Measurements from ENCODE around the gene SLC1A5. TPM values are rescaled to one million over a fixed set of nuclear protein-coding genes. Genes with fewer than 3 reads are reported as not detected.

The SLC1A5 gene
- 20.7 TPM for polyA plus RNA-seq (2013)

DNA sequence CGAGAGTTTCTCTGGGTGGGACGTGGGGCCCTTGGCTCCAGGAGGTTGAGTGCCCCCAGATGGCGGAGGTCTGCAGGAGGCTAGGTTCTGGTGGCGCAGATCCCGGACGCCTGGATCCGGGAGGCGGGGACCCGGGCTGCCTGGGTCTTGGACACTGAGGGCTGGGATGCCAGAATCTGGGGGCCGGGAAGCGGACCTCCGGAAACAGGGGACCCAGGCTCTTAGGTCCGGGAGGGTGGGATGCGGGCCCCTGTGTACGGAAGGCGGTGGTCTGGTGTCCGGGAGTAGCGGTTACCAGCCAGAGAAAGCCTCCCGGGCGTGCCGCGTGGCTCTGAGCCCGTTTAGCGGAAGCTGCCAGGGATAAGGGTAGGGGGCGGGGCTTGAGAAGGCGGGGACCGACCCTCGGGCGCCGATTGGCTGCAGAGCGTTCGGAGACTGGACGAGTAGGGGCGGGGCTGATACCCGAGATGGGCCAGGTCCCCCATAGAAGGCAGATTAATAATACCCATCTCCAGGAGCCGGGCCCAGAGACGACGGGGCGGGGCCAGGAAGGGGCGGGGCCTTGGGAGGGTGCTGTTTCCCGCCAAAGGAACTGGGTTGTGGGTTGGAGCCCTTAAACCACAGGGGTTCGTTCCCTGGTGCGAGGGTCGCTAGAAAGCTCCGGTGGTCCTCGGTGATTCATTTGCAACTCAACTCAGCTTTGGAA lies at the start of gene SLC1A5:
SLC1A5 (minus strand) TSS at position 333 of the 706 bp plus-strand sequence. CDS start 629 bp downstream, outside the sequence.
- 0% methylated on average over 42 of the region's 46 CpGs for WGBS (ENCODE audit: insufficient coverage)
- DNase-seq: peak; percentile 94 to 97 (median 95)
- Histone ChIP-seq H3K27ac (ENCODE audit: insufficient read depth in 1 of 2, low read depth in 1 of 2, low read length in 2 of 2, poor library complexity in 1 of 2, severe bottlenecking in 2 of 2) (peak within 1 kb of the TSS in 1 of 2 experiments; percentile 84), H3K4me3 (ENCODE audit: control insufficient read depth in 1 of 7, extremely low read depth in 1 of 7, insufficient read depth in 4 of 7, low read depth in 2 of 7, low read length in 6 of 7) (peak within 1 kb of the TSS; percentile 53 to 98 (median 76)), H3K36me3 (ENCODE audit: control insufficient read depth in 4 of 4, insufficient read depth in 4 of 4, low read length in 3 of 4) (peaks cover 0 to 14% (median 2%) of the 10 kb centered on the region in 4 experiments), H3K9me3 (ENCODE audit: control extremely low read depth in 1 of 5, control insufficient read depth in 4 of 5, insufficient read depth in 2 of 5, low read depth in 1 of 5, low read length in 4 of 5) (no peaks in the 10 kb centered on the region), H3K4me1 (ENCODE audit: control extremely low read depth in 1 of 4, control insufficient read depth in 4 of 4, insufficient read depth in 4 of 4, low read length in 3 of 4) (peaks cover 10 to 64% (median 58%) of the 10 kb centered on the region in 4 experiments), H3K27me3 (replicated peaks in 2 of 5; ENCODE audit: control insufficient read depth in 4 of 5, insufficient read depth in 5 of 5, low read length in 4 of 5) (no peaks in the 10 kb centered on the region)
- ChIA-PET POLR2A (interaction anchor here (0.6 to 1.9 kb wide), 10 partner anchors 10 to 127 kb away, joined by 3 to 7 read pairs (median 4); partner anchors contain the start of gene DACT3), CTCF (interaction anchor here (1.2 to 1.6 kb wide), 4 partner anchors 11 to 68 kb away, joined by 3 to 4 read pairs (median 4); no protein-coding TSS in a partner anchor)

DNA sequence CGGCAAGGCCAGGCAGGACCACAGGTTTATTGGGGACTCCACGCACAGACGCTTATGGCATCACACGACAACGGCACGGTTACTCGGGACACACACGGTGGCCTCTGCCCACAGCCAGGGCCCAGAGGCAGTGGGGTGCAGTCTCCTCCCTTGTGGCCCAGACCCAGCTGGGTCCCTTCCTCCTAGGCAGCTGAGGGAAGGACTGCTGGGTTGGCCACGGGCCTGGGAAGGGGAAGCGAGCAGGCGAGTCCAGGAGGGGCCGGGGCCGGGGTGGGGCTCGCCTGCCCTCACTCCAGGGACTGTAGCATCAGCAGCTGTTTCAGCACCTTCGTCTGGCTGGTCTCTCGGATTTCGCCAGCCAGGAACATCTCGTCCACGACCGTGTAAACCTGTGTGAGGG lies 49.8 kb upstream of the SLC1A5 start:
- POLR2A ChIA-PET: no interaction called here
- Histone ChIP-seq H3K4me1 (ENCODE audit: control extremely low read depth in 1 of 4, control insufficient read depth in 4 of 4, insufficient read depth in 4 of 4, low read length in 3 of 4) (no peaks in the 10 kb centered on the region), H3K4me3 (ENCODE audit: control insufficient read depth in 1 of 7, extremely low read depth in 1 of 7, insufficient read depth in 4 of 7, low read depth in 2 of 7, low read length in 6 of 7) (no peak overlapping the region), H3K27me3 (replicated peaks in 2 of 5; ENCODE audit: control insufficient read depth in 4 of 5, insufficient read depth in 5 of 5, low read length in 4 of 5) (no peaks in the 10 kb centered on the region), H3K27ac (ENCODE audit: insufficient read depth in 1 of 2, low read depth in 1 of 2, low read length in 2 of 2, poor library complexity in 1 of 2, severe bottlenecking in 2 of 2) (no peak overlapping the region), H3K36me3 (ENCODE audit: control insufficient read depth in 4 of 4, insufficient read depth in 4 of 4, low read length in 3 of 4) (peaks cover 5 to 39% (median 26%) of the 10 kb centered on the region in 4 experiments), H3K9me3 (ENCODE audit: control extremely low read depth in 1 of 5, control insufficient read depth in 4 of 5, insufficient read depth in 2 of 5, low read depth in 1 of 5, low read length in 4 of 5) (no peaks in the 10 kb centered on the region)
- 95% methylated on average over 20 of the region's 20 CpGs for WGBS (ENCODE audit: insufficient coverage)
- no peak for DNase-seq
- CTCF ChIA-PET: interaction anchor here (1.1 to 12.2 kb wide), 2 partner anchors 15 to 85 kb away, joined by 3 to 189 read pairs; no protein-coding TSS in a partner anchor

DNA sequence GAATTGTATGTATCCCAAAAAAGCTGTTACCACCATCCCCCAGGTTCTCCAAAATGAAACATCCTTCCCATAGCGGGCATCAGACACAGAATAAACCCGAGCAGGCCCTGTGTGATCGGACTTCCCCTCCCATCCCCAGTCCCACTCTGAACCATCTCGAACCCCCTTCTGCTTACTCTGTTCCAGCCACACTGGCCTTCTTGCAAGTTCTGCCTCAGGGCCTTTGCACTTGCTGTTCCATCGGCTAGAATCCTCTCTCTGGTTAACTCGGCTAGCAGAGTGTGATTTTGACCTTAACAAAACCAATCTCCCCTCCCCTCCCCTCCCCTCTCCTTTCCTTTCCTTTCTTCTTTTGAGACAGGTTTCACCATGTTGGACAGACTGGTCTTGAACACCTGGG lies 46.6 kb upstream of the SLC1A5 start:
- H3K36me3 ChIP-seq (ENCODE audit: control insufficient read depth in 4 of 4, insufficient read depth in 4 of 4, low read length in 3 of 4): peaks cover 5 to 18% (median 14%) of the 10 kb centered on the region in 4 experiments
- no peak for DNase-seq
- ChIA-PET POLR2A (no interaction called here), CTCF (interaction anchor here (1.1 to 12.2 kb wide), 3 partner anchors 9 to 82 kb away, joined by 3 to 189 read pairs (median 4); no protein-coding TSS in a partner anchor)
- no peak overlapping the region for H3K4me3 ChIP-seq (ENCODE audit: control insufficient read depth in 1 of 7, extremely low read depth in 1 of 7, insufficient read depth in 4 of 7, low read depth in 2 of 7, low read length in 6 of 7)
- H3K4me1 ChIP-seq (ENCODE audit: control extremely low read depth in 1 of 4, control insufficient read depth in 4 of 4, insufficient read depth in 4 of 4, low read length in 3 of 4): peaks cover 0 to 5% (median 1%) of the 10 kb centered on the region in 4 experiments
- no peaks in the 10 kb centered on the region for H3K9me3 ChIP-seq (ENCODE audit: control extremely low read depth in 1 of 5, control insufficient read depth in 4 of 5, insufficient read depth in 2 of 5, low read depth in 1 of 5, low read length in 4 of 5)
- H3K27me3 ChIP-seq (replicated peaks in 2 of 5; ENCODE audit: control insufficient read depth in 4 of 5, insufficient read depth in 5 of 5, low read length in 4 of 5): no peaks in the 10 kb centered on the region
- 96% methylated on average over 5 of the region's 6 CpGs for WGBS (ENCODE audit: insufficient coverage)
- no peak overlapping the region for H3K27ac ChIP-seq (ENCODE audit: insufficient read depth in 1 of 2, low read depth in 1 of 2, low read length in 2 of 2, poor library complexity in 1 of 2, severe bottlenecking in 2 of 2)

DNA sequence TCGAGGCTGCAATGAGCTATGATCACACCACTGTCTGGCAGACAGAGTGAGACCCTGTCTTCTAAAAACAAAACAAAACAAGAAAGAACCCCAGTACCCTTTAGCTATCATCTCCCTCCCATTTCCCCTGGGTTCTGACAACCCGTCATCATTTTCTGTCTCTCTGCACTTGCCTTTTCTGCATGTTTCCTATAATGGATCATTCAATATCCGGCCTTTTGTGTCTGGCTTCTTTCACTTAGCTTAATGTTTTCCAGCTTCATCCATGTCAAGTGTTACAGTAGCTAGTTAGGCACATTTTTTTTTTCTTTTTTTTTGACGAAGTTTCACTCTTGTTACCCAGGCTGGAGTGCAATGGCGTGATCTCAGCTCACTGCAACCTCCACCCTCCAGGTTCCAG lies 45.7 kb upstream of the SLC1A5 start:
- no peak overlapping the region for H3K27ac ChIP-seq (ENCODE audit: insufficient read depth in 1 of 2, low read depth in 1 of 2, low read length in 2 of 2, poor library complexity in 1 of 2, severe bottlenecking in 2 of 2)
- no peak overlapping the region for H3K4me3 ChIP-seq (ENCODE audit: control insufficient read depth in 1 of 7, extremely low read depth in 1 of 7, insufficient read depth in 4 of 7, low read depth in 2 of 7, low read length in 6 of 7)
- peaks cover 3 to 10% (median 7%) of the 10 kb centered on the region in 4 experiments for H3K36me3 ChIP-seq (ENCODE audit: control insufficient read depth in 4 of 4, insufficient read depth in 4 of 4, low read length in 3 of 4)
- H3K4me1 ChIP-seq (ENCODE audit: control extremely low read depth in 1 of 4, control insufficient read depth in 4 of 4, insufficient read depth in 4 of 4, low read length in 3 of 4): peaks cover 0 to 11% (median 6%) of the 10 kb centered on the region in 4 experiments
- no peaks in the 10 kb centered on the region for H3K27me3 ChIP-seq (replicated peaks in 2 of 5; ENCODE audit: control insufficient read depth in 4 of 5, insufficient read depth in 5 of 5, low read length in 4 of 5)
- POLR2A ChIA-PET: no interaction called here
- CTCF ChIA-PET: interaction anchor here (1.0 to 12.2 kb wide), 6 partner anchors 9 to 81 kb away, joined by 3 to 189 read pairs (median 4); no protein-coding TSS in a partner anchor
- WGBS (ENCODE audit: insufficient coverage): 88% methylated on average over 4 of the region's 5 CpGs
- no peaks in the 10 kb centered on the region for H3K9me3 ChIP-seq (ENCODE audit: control extremely low read depth in 1 of 5, control insufficient read depth in 4 of 5, insufficient read depth in 2 of 5, low read depth in 1 of 5, low read length in 4 of 5)
- no peak for DNase-seq

DNA sequence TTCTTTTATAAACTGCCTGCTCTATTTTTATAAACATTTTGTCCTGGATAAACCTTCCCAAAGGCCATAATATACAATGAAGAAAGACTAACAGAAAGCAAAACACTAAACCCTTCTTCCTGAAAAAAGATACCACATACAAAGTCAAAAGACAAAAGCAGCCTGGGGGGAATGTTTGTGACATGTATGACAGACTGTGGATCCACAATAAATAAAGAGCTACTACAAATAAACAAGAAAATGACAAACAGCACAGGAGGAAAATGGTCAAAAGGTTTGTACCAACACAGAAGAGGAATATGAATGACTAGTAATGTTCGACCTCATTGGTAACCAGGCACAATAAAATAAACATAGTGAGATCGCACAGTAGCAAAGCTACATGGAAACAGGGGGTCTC lies 42.5 kb upstream of the SLC1A5 start:
- Histone ChIP-seq H3K27ac (ENCODE audit: insufficient read depth in 1 of 2, low read depth in 1 of 2, low read length in 2 of 2, poor library complexity in 1 of 2, severe bottlenecking in 2 of 2) (no peak overlapping the region), H3K36me3 (ENCODE audit: control insufficient read depth in 4 of 4, insufficient read depth in 4 of 4, low read length in 3 of 4) (no peaks in the 10 kb centered on the region), H3K4me1 (ENCODE audit: control extremely low read depth in 1 of 4, control insufficient read depth in 4 of 4, insufficient read depth in 4 of 4, low read length in 3 of 4) (peaks cover 0 to 12% (median 6%) of the 10 kb centered on the region in 4 experiments), H3K4me3 (ENCODE audit: control insufficient read depth in 1 of 7, extremely low read depth in 1 of 7, insufficient read depth in 4 of 7, low read depth in 2 of 7, low read length in 6 of 7) (no peak overlapping the region), H3K27me3 (replicated peaks in 2 of 5; ENCODE audit: control insufficient read depth in 4 of 5, insufficient read depth in 5 of 5, low read length in 4 of 5) (no peaks in the 10 kb centered on the region), H3K9me3 (ENCODE audit: control extremely low read depth in 1 of 5, control insufficient read depth in 4 of 5, insufficient read depth in 2 of 5, low read depth in 1 of 5, low read length in 4 of 5) (no peaks in the 10 kb centered on the region)
- CTCF ChIA-PET: interaction anchor here (1.2 to 1.9 kb wide), 7 partner anchors 8 to 73 kb away, joined by 3 to 12 read pairs (median 4); no protein-coding TSS in a partner anchor
- POLR2A ChIA-PET: no interaction called here
- no peak for DNase-seq
- 100% methylated on average over 1 of the region's 2 CpGs for WGBS (ENCODE audit: insufficient coverage)

DNA sequence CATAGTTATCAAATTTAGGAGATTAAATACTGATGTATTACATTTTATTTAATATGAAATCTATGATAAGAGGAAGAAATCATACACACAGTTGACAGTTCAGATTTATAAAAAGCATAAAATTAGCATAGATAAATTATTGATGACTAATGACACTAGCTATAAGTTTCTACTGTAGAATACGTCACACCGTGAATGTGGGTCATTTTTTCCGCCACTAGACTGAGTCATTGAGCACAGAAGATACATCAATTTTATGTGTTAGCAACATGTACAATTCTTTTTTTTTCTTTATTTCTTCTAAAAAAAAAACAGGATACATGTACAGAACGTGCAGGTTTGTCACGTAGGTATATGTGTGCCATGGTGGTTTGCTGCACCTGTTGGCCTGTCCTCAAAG lies 40.1 kb upstream of the SLC1A5 start:
- WGBS (ENCODE audit: insufficient coverage): 94% methylated on average over 3 of the region's 5 CpGs
- Histone ChIP-seq H3K4me3 (ENCODE audit: control insufficient read depth in 1 of 7, extremely low read depth in 1 of 7, insufficient read depth in 4 of 7, low read depth in 2 of 7, low read length in 6 of 7) (no peak overlapping the region), H3K27me3 (replicated peaks in 2 of 5; ENCODE audit: control insufficient read depth in 4 of 5, insufficient read depth in 5 of 5, low read length in 4 of 5) (no peaks in the 10 kb centered on the region), H3K27ac (ENCODE audit: insufficient read depth in 1 of 2, low read depth in 1 of 2, low read length in 2 of 2, poor library complexity in 1 of 2, severe bottlenecking in 2 of 2) (no peak overlapping the region), H3K36me3 (ENCODE audit: control insufficient read depth in 4 of 4, insufficient read depth in 4 of 4, low read length in 3 of 4) (no peaks in the 10 kb centered on the region), H3K9me3 (ENCODE audit: control extremely low read depth in 1 of 5, control insufficient read depth in 4 of 5, insufficient read depth in 2 of 5, low read depth in 1 of 5, low read length in 4 of 5) (no peaks in the 10 kb centered on the region), H3K4me1 (ENCODE audit: control extremely low read depth in 1 of 4, control insufficient read depth in 4 of 4, insufficient read depth in 4 of 4, low read length in 3 of 4) (peaks cover 0 to 20% (median 13%) of the 10 kb centered on the region in 4 experiments)
- POLR2A ChIA-PET: no interaction called here
- CTCF ChIA-PET: interaction anchor here (1.4 to 2.2 kb wide), 2 partner anchors 70 to 77 kb away, joined by 3 to 7 read pairs; no protein-coding TSS in a partner anchor
- peak in 2 of 3 donors; percentile 24 to 39 for DNase-seq

DNA sequence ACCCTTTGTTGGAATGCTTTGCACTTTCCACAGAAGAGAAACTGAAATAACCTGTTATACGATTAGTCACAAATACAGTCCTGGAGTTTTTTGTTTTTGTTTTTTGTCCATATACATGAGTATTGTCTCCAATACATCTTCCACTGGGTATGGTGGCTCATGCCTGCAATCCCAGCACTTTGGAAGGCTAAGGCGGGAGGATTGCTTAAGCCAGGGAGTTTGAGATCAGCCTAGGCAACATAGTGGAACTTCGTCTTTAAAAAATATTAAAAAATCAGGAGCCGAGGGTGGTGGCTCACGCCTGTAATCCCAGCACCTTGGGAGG lies 37.3 kb upstream of the SLC1A5 start:
- H3K9me3 ChIP-seq (ENCODE audit: control extremely low read depth in 1 of 5, control insufficient read depth in 4 of 5, insufficient read depth in 2 of 5, low read depth in 1 of 5, low read length in 4 of 5): no peaks in the 10 kb centered on the region
- POLR2A ChIA-PET: no interaction called here

More for the DNA sequence above, 37.3 kb upstream of the SLC1A5 start:
- WGBS (ENCODE audit: insufficient coverage): 97% methylated on average over 4 of the region's 5 CpGs
- H3K4me3 ChIP-seq (ENCODE audit: control insufficient read depth in 1 of 7, extremely low read depth in 1 of 7, insufficient read depth in 4 of 7, low read depth in 2 of 7, low read length in 6 of 7): no peak overlapping the region
- H3K27me3 ChIP-seq (replicated peaks in 2 of 5; ENCODE audit: control insufficient read depth in 4 of 5, insufficient read depth in 5 of 5, low read length in 4 of 5): no peaks in the 10 kb centered on the region
- CTCF ChIA-PET: interaction anchor here (1.5 to 2.0 kb wide), 2 partner anchors 48 to 76 kb away, joined by 4 to 5 read pairs; no protein-coding TSS in a partner anchor
- H3K36me3 ChIP-seq (ENCODE audit: control insufficient read depth in 4 of 4, insufficient read depth in 4 of 4, low read length in 3 of 4): no peaks in the 10 kb centered on the region
- peaks cover 0 to 35% (median 28%) of the 10 kb centered on the region in 4 experiments for H3K4me1 ChIP-seq (ENCODE audit: control extremely low read depth in 1 of 4, control insufficient read depth in 4 of 4, insufficient read depth in 4 of 4, low read length in 3 of 4)
- DNase-seq: no peak
- H3K27ac ChIP-seq (ENCODE audit: insufficient read depth in 1 of 2, low read depth in 1 of 2, low read length in 2 of 2, poor library complexity in 1 of 2, severe bottlenecking in 2 of 2): no peak overlapping the region
